Vagina (tissue), 1 donor: ENCODE measurements around the gene ZC3HAV1. TPM values are rescaled to one million over a fixed set of nuclear protein-coding genes. Genes with fewer than 3 reads are reported as not detected.

ENCODE experiments used
- total RNA-seq: library from RNA; depleted of rRNA; stranded (reverse); fragments of >200 nt; gene quantifications from one replicate; pipeline ENCODE4 v1.2.3, GENCODE V29; 2016

Gene ZC3HAV1
- total RNA-seq, 1 donor from 2014 or later, result 36.6 TPM

Other genes starting within 250 kb of the ZC3HAV1 start
- 2.9 TPM for gene KIAA1549, start 128.3 kb downstream of the ZC3HAV1 start, total RNA-seq
- 55.7 TPM for gene ZC3HAV1L, start 73.7 kb downstream of the ZC3HAV1 start, total RNA-seq
- gene UBN2, start 121.5 kb upstream of the ZC3HAV1 start, total RNA-seq, result 12.5 TPM
- gene FMC1, start 231.6 kb upstream of the ZC3HAV1 start, total RNA-seq, result 8.6 TPM